ENCODE data around the gene GZMM. TPM values are rescaled to one million over a fixed set of nuclear protein-coding genes. Genes with fewer than 3 reads are reported as not detected.

Gene GZMM
- polyA plus RNA-seq, 1 of the 3 experiments (the other 2 are of a cell fraction) = not detected

DNA sequence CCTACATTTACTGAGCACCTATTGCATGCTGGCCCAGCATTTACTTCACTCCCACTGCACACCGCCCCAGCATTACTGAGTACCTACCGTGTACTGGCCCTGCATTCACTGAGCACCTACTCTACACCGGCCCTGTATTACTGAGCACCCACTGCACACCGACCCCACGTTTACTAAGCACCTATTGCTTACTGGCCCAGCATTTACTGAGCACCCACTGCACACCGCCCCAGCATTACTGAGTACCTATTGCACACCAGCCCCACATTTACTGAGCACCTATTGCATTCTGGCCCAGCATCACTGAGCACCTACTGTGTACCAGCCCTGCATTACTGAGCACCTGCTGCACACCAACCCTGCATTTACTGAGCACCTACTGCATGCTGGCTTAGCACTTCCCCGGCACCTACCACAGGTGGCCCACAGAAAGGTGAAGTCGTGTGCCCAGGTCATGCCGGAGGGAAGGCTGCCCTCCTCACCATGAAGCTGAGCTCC lies 29.6 kb upstream of the GZMM start:
- no peak overlapping the region for H3K27ac ChIP-seq (ENCODE audit: low read depth in 2 of 2, low read length in 1 of 2)
- H3K36me3 ChIP-seq (replicated peaks in 1 of 2; ENCODE audit: control insufficient read depth in 1 of 2, insufficient read depth in 2 of 2, low read length in 1 of 2) = peaks cover 0 to 5% of the 10 kb centered on the region in 2 experiments
- peaks cover 5% of the 10 kb centered on the region for H3F3A ChIP-seq (replicated peaks; ENCODE audit: insufficient read depth)
- H3K9ac ChIP-seq = no peak overlapping the region
- no peaks in the 10 kb centered on the region; a peak in 1 of 4 replicates for H3K4me1 ChIP-seq (ENCODE audit: control insufficient read depth in 1 of 2, insufficient read depth in 2 of 2, low read depth in 1 of 2, low read length in 1 of 2)
- H4K20me1 ChIP-seq (ENCODE audit: insufficient read depth) = peaks cover 5% of the 10 kb centered on the region; the same call in 1 of the 2 replicates
- H2AFZ ChIP-seq (ENCODE audit: low read depth) = no peak overlapping the region
- CTCF ChIA-PET = interaction anchor here (1.4 kb wide), 1 partner anchor 18 kb away, joined by 3 read pairs; no protein-coding TSS in a partner anchor
- TF ChIP-seq ELF1 (IDR thresholded peaks at IDR 0.05) (no peak), JUND (IDR thresholded peaks at IDR 0.05) (no peak), CHD2 (IDR thresholded peaks at IDR 0.05; ENCODE audit: low read length, partially characterized antibody) (no peak), MEF2A (IDR thresholded peaks at IDR 0.05; ENCODE audit: borderline replicate concordance, low read depth) (no peak), EP300 (IDR thresholded peaks at IDR 0.05; ENCODE audit: borderline replicate concordance in 1 of 2, low read depth in 1 of 2, low read length in 1 of 2) (no peak), SMC3 (IDR thresholded peaks at IDR 0.05; ENCODE audit: low read depth, low read length) (no peak), TEAD4 (IDR thresholded peaks at IDR 0.05; ENCODE audit: borderline replicate concordance, insufficient read depth) (no peak), GABPA (IDR thresholded peaks at IDR 0.05; ENCODE audit: low read depth) (no peak), RFX5 (IDR thresholded peaks at IDR 0.05; ENCODE audit: low read length) (no peak), EZH2phosphoT487 (IDR thresholded peaks at IDR 0.05; ENCODE audit: borderline replicate concordance, low read depth) (no peak), FOXJ3 (CRISPR knock-in tag; IDR thresholded peaks at IDR 0.05) (no peak), RCOR1 (IDR thresholded peaks at IDR 0.05; ENCODE audit: low read length) (no peak)
- TF ChIP-seq, protein P1, sequence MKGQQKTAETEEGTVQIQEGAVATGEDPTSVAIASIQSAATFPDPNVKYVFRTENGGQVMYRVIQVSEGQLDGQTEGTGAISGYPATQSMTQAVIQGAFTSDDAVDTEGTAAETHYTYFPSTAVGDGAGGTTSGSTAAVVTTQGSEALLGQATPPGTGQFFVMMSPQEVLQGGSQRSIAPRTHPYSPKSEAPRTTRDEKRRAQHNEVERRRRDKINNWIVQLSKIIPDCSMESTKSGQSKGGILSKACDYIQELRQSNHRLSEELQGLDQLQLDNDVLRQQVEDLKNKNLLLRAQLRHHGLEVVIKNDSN (IDR thresholded peaks at IDR 0.05; ENCODE audit: borderline replicate concordance, low read depth) = no peak
- TF ChIP-seq, protein P2, sequence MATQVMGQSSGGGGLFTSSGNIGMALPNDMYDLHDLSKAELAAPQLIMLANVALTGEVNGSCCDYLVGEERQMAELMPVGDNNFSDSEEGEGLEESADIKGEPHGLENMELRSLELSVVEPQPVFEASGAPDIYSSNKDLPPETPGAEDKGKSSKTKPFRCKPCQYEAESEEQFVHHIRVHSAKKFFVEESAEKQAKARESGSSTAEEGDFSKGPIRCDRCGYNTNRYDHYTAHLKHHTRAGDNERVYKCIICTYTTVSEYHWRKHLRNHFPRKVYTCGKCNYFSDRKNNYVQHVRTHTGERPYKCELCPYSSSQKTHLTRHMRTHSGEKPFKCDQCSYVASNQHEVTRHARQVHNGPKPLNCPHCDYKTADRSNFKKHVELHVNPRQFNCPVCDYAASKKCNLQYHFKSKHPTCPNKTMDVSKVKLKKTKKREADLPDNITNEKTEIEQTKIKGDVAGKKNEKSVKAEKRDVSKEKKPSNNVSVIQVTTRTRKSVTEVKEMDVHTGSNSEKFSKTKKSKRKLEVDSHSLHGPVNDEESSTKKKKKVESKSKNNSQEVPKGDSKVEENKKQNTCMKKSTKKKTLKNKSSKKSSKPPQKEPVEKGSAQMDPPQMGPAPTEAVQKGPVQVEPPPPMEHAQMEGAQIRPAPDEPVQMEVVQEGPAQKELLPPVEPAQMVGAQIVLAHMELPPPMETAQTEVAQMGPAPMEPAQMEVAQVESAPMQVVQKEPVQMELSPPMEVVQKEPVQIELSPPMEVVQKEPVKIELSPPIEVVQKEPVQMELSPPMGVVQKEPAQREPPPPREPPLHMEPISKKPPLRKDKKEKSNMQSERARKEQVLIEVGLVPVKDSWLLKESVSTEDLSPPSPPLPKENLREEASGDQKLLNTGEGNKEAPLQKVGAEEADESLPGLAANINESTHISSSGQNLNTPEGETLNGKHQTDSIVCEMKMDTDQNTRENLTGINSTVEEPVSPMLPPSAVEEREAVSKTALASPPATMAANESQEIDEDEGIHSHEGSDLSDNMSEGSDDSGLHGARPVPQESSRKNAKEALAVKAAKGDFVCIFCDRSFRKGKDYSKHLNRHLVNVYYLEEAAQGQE (IDR thresholded peaks at IDR 0.05; ENCODE audit: low read depth, low read length) = no peak
- TF ChIP-seq, protein P3, sequence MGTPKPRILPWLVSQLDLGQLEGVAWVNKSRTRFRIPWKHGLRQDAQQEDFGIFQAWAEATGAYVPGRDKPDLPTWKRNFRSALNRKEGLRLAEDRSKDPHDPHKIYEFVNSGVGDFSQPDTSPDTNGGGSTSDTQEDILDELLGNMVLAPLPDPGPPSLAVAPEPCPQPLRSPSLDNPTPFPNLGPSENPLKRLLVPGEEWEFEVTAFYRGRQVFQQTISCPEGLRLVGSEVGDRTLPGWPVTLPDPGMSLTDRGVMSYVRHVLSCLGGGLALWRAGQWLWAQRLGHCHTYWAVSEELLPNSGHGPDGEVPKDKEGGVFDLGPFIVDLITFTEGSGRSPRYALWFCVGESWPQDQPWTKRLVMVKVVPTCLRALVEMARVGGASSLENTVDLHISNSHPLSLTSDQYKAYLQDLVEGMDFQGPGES (IDR thresholded peaks at IDR 0.05; ENCODE audit: low read depth, low read length) = no peak
- no peaks in the 10 kb centered on the region for H3K9me2 ChIP-seq
- no peak overlapping the region for H3K4me2 ChIP-seq
- no peaks in the 10 kb centered on the region for H3K9me3 ChIP-seq
- no peak for DNase-seq
- no peak overlapping the region for H3K4me3 ChIP-seq (ENCODE audit: low read depth in 2 of 2, low read length in 1 of 2)
- H3K27me3 ChIP-seq (ENCODE audit: insufficient read depth) = no peaks in the 10 kb centered on the region
- peaks cover 3% of the 10 kb centered on the region; the same call in 1 of the 2 replicates for H3K79me2 ChIP-seq (ENCODE audit: insufficient read depth)
- POLR2A ChIA-PET = no interaction called here
- WGBS (ENCODE audit: low lambda C conversion rate) = 97% methylated on average over 8 of the region's 9 CpGs
